ENCODE data around the gene GNGT2. TPM values are rescaled to one million over a fixed set of nuclear protein-coding genes. Genes with fewer than 3 reads are reported as not detected.

The GNGT2 gene
- total and polyA plus RNA-seq, 2 experiments from 2014 or later: 0.42 to 1.5 TPM

DNA sequence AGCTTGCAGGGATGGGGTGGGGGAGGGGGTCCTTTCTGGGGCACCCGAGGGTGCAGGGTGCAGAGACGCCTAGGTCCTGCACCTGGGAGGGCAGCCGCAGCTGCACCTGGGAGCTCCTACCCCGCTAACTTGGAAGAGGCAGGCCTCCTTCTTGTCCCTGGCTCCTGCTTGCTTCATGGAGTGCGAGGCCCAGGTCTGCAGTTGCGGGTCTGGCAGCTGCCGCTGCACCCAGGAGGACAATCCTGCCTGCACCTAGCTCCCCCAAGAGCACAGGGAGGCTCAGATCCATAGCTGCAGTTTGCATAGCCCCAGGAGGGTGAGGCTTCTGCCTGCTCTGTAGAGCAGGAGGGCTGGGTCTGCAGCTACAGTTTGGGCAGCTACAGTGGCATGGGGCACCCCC lies 26.6 kb downstream of the GNGT2 start (continued):
- TF ChIP-seq, protein P1, sequence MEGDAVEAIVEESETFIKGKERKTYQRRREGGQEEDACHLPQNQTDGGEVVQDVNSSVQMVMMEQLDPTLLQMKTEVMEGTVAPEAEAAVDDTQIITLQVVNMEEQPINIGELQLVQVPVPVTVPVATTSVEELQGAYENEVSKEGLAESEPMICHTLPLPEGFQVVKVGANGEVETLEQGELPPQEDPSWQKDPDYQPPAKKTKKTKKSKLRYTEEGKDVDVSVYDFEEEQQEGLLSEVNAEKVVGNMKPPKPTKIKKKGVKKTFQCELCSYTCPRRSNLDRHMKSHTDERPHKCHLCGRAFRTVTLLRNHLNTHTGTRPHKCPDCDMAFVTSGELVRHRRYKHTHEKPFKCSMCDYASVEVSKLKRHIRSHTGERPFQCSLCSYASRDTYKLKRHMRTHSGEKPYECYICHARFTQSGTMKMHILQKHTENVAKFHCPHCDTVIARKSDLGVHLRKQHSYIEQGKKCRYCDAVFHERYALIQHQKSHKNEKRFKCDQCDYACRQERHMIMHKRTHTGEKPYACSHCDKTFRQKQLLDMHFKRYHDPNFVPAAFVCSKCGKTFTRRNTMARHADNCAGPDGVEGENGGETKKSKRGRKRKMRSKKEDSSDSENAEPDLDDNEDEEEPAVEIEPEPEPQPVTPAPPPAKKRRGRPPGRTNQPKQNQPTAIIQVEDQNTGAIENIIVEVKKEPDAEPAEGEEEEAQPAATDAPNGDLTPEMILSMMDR (conservative IDR thresholded peaks at IDR 0.05; ENCODE audit: low read depth in 2 of 2): no peak
- TF ChIP-seq CREB1 (CRISPR knock-in tag; IDR thresholded peaks at IDR 0.05; ENCODE audit: low read depth) (no peak), ZNF462 (CRISPR knock-in tag; IDR thresholded peaks at IDR 0.05) (no peak), NANOG (IDR thresholded peaks at IDR 0.05; ENCODE audit: borderline replicate concordance) (no peak), EZH2 (IDR thresholded peaks at IDR 0.05; ENCODE audit: low read depth, unreplicated experiment) (no peak)

- no peaks in the 10 kb centered on the region for H3K9me2 ChIP-seq (ENCODE audit: insufficient read depth)
- no peaks in the 10 kb centered on the region for H3K27me3 Mint-ChIP-seq (ENCODE audit: insufficient read depth, low read depth, poor library complexity)
- DNase-seq (ENCODE audit: low spot score): no peak
- H3K27ac Mint-ChIP-seq: no peak overlapping the region
- H3K36me3 ChIP-seq (ENCODE audit: insufficient read depth): 0 out of 2 replicates have a peak, but pooled peaks cover 3% of the 10 kb centered on the region
- no peaks in the 10 kb centered on the region for H4K20me1 ChIP-seq (replicated peaks; ENCODE audit: insufficient read depth)
- H3K27ac ChIP-seq (ENCODE audit: low read depth): no peak overlapping the region
- peaks cover 20% of the 10 kb centered on the region for H3K36me3 Mint-ChIP-seq (ENCODE audit: low read depth)
- peaks cover 44% of the 10 kb centered on the region for H3K9me3 Mint-ChIP-seq
- H3K4me1 ChIP-seq (ENCODE audit: insufficient read depth): no peaks in the 10 kb centered on the region
- no peak for TF ChIP-seq EZH2phosphoT487 (IDR thresholded peaks at IDR 0.05; ENCODE audit: unreplicated experiment)
- TF ChIP-seq POLR2AphosphoS5 (IDR thresholded peaks at IDR 0.05; ENCODE audit: low read depth): no peak
- TF ChIP-seq ZNF331 (CRISPR knock-in tag; IDR thresholded peaks at IDR 0.05; ENCODE audit: low read depth): no peak
- TF ChIP-seq ETS1 (IDR thresholded peaks at IDR 0.05): no peak
- TF ChIP-seq CREB1 (CRISPR knock-in tag; IDR thresholded peaks at IDR 0.05; ENCODE audit: low read depth): no peak
- no peak for TF ChIP-seq EZH2 (IDR thresholded peaks at IDR 0.05; ENCODE audit: low read depth, unreplicated experiment)
- TF ChIP-seq STAT1 (IDR thresholded peaks at IDR 0.05; ENCODE audit: unreplicated experiment): no peak
- TF ChIP-seq, protein P2, sequence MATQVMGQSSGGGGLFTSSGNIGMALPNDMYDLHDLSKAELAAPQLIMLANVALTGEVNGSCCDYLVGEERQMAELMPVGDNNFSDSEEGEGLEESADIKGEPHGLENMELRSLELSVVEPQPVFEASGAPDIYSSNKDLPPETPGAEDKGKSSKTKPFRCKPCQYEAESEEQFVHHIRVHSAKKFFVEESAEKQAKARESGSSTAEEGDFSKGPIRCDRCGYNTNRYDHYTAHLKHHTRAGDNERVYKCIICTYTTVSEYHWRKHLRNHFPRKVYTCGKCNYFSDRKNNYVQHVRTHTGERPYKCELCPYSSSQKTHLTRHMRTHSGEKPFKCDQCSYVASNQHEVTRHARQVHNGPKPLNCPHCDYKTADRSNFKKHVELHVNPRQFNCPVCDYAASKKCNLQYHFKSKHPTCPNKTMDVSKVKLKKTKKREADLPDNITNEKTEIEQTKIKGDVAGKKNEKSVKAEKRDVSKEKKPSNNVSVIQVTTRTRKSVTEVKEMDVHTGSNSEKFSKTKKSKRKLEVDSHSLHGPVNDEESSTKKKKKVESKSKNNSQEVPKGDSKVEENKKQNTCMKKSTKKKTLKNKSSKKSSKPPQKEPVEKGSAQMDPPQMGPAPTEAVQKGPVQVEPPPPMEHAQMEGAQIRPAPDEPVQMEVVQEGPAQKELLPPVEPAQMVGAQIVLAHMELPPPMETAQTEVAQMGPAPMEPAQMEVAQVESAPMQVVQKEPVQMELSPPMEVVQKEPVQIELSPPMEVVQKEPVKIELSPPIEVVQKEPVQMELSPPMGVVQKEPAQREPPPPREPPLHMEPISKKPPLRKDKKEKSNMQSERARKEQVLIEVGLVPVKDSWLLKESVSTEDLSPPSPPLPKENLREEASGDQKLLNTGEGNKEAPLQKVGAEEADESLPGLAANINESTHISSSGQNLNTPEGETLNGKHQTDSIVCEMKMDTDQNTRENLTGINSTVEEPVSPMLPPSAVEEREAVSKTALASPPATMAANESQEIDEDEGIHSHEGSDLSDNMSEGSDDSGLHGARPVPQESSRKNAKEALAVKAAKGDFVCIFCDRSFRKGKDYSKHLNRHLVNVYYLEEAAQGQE (IDR thresholded peaks at IDR 0.05; ENCODE audit: unreplicated experiment): no peak
- no peak overlapping the region for H2AFZ ChIP-seq
- no peaks in the 10 kb centered on the region for H3K79me2 ChIP-seq (replicated peaks; ENCODE audit: insufficient read depth)
- no peak overlapping the region for H3K4me2 ChIP-seq
- no peak for ATAC-seq
- H3K4me3 Mint-ChIP-seq: no peak overlapping the region
- H3K4me3 ChIP-seq: no peak overlapping the region
- no peaks in the 10 kb centered on the region for H3K27me3 ChIP-seq (ENCODE audit: insufficient read depth)
- no peaks in the 10 kb centered on the region for H3F3A ChIP-seq (replicated peaks; ENCODE audit: low read depth)
- H3K4me1 Mint-ChIP-seq: no peaks in the 10 kb centered on the region
Observed at GRCh38 chr17:49183341-49183740, 27.0 kb downstream of the GNGT2 start.

Data from GM23338 (cell line).